PC-3 (cell line): ENCODE measurements around the gene MIB1. TPM values are rescaled to one million over a fixed set of nuclear protein-coding genes. Genes with fewer than 3 reads are reported as not detected.

Experiments
- ATAC-seq: fragments of 200-7000 bp; cut with Tn5 transposase; 2 replicates; pipeline ENCODE4 v1.9.1; 2020; ENCODE audit warnings: mild to moderate bottlenecking, moderate library complexity
- BruUV-seq: library from RNA; stranded (reverse); fragments of 400-500 nt; replicated peaks from 2 replicates; lab custom pipeline; 2021; lab: Mats Ljungman, UMichigan
- CTCF ChIA-PET: fragments of 300-600 bp; sonication (Branson Sonifier 250); formaldehyde crosslinking; loops from one replicate; lab custom pipeline; 2022; ENCODE audit warnings: antibody characterized with exemption; lab: Charles Lee
- POLR2A ChIA-PET: fragments of 300-600 bp; sonication (Branson Sonifier 250); formaldehyde crosslinking; loops from one replicate; lab custom pipeline; 2022; ENCODE audit warnings: antibody characterized with exemption; ENCODE audit not compliant: unreplicated experiment; lab: Charles Lee
- DNase-seq: peaks from one replicate; pipeline ENCODE4 v3.0.0-alpha.2; 2015
- H2AFZ ChIP-seq: fragments of 300-600 bp; sonication (generic); 2 replicates; pipeline ENCODE4 v1.6.0; 2016; ENCODE audit warnings: antibody characterized with exemption, low read length
- H3F3A ChIP-seq: fragments of 300-600 bp; sonication (generic); one replicate; pipeline ENCODE4 v1.6.0; 2017; ENCODE audit warnings: antibody characterized with exemption, low read length, control low read depth, mild to moderate bottlenecking; ENCODE audit not compliant: unreplicated experiment
- H3K27ac ChIP-seq: fragments of 300-600 bp; sonication (generic); 2 replicates; pipeline ENCODE4 v1.5.1; 2016; ENCODE audit warnings: mild to moderate bottlenecking, low read length
- H3K27me3 ChIP-seq: fragments of 300-600 bp; sonication (generic); 2 replicates; pipeline ENCODE4 v1.6.1; 2016; ENCODE audit warnings: low read length, mixed read lengths
- H3K36me3 ChIP-seq: fragments of 300-600 bp; sonication (generic); 2 replicates; pipeline ENCODE4 v1.6.1; 2016; ENCODE audit warnings: low read depth, mixed run types, low read length, mixed read lengths
- H3K4me1 ChIP-seq: fragments of 300-600 bp; sonication (generic); 2 replicates; pipeline ENCODE4 v1.5.1; 2016; ENCODE audit warnings: low read length; ENCODE audit not compliant: insufficient read depth
- H3K4me2 ChIP-seq: fragments of 300-600 bp; sonication (generic); 2 replicates; pipeline ENCODE4 v1.6.0; 2016; ENCODE audit warnings: low read length
- H3K4me3 ChIP-seq: fragments of 300-600 bp; sonication (generic); 2 replicates; pipeline ENCODE4 v1.5.1; 2016; ENCODE audit warnings: mild to moderate bottlenecking, low read length, mixed read lengths
- H3K79me2 ChIP-seq: fragments of 300-600 bp; sonication (generic); 2 replicates; pipeline ENCODE4 v1.6.1; 2017; ENCODE audit warnings: low read length, mixed read lengths
- H3K9ac ChIP-seq: fragments of 300-600 bp; sonication (generic); 2 replicates; pipeline ENCODE4 v1.6.0; 2016; ENCODE audit warnings: mild to moderate bottlenecking, low read length
- H3K9me2 ChIP-seq: fragments of 300-600 bp; sonication (generic); replicated peaks from 2 replicates; pipeline ENCODE4 v1.6.1; 2016; ENCODE audit warnings: mixed run types, low read length, mixed read lengths
- H3K9me3 ChIP-seq: fragments of 300-600 bp; sonication (generic); 2 replicates; pipeline ENCODE4 v1.6.1; 2016; ENCODE audit warnings: low read length, mixed read lengths
- H4K20me1 ChIP-seq: fragments of 300-600 bp; sonication (generic); 2 replicates; pipeline ENCODE4 v1.6.1; 2016; ENCODE audit warnings: low read length, mixed read lengths
- CTCF ChIP-seq: fragments of 300-600 bp; sonication (generic); conservative IDR thresholded peaks from 2 replicates; pipeline ENCODE4 v1.5.1; 2017; ENCODE audit warnings: antibody characterized with exemption, low read depth, mild to moderate bottlenecking, low read length
- EZH2 ChIP-seq: fragments of 300-600 bp; sonication (generic); IDR thresholded peaks from one replicate; pipeline ENCODE4 v1.6.1; 2017; ENCODE audit warnings: antibody characterized with exemption, mild to moderate bottlenecking, low read length; ENCODE audit not compliant: unreplicated experiment
- EZH2phosphoT487 ChIP-seq: fragments of 300-600 bp; sonication (generic); IDR thresholded peaks from 2 replicates; pipeline ENCODE4 v1.6.1; 2018; ENCODE audit warnings: mild to moderate bottlenecking, antibody characterized with exemption, low read length, borderline replicate concordance
- intact Hi-C: fragments of 100-400 bp; cut with micrococcal nuclease; formaldehyde crosslinking; loops from 2 replicates; pipeline ENCODE4 v1.9.0; 2023
- total RNA-seq: library from RNA; depleted of rRNA; stranded (reverse); fragments of >200 nt; gene quantifications from 2 replicates; pipeline ENCODE4 v1.2.3, GENCODE V29; 2014

MIB1 gene
- total RNA-seq, 1 experiment from 2014 or later = 25.1 TPM

DNA sequence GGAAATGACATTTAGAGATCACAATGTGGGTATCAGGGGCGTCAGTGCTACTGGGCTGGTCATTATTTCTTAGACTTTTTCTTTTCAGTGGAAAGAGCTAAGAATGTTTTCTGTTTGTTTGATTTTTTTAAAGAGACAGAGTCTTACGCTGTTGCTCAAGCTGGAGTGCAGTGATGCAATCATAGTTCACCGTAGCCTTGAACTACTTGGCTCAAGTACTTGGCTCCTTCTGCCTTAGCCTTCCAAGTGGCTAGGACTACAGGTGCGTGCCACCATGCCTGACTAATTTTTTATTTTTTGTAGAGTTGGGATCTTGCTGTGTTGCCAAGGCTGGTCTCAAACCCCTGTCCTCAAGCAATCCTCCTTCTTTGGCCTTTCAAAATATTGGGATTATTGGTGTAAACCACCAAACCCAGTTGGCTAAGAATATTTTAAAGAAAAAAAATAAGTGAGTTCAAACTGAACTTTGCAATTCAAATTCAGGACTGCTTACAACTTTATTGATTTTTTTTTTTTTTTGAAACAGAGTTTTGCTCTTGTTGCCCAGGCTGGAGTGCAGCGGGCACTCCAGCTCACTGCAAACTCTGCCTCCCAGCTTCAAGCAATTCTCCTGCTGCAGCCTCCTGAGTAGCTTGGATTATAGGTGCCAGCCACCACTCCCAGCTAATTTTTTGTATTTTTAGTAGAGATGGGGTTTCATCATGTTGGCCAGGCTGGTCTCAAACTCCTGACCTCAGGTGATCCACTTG is 154.2 kb downstream of the MIB1 start:
- intact Hi-C loops = loop anchor here (5.0 kb wide), 2 partner anchors 63 to 668 kb away; no protein-coding TSS in a partner anchor
- DNase-seq = no peak
- CTCF ChIA-PET = no interaction called here

GRCh38 chr18:21896732-21897336 is 156.2 kb downstream of the MIB1 start:
- H3K4me2 ChIP-seq = no peak overlapping the region
- H3K9me3 ChIP-seq = no peaks in the 10 kb centered on the region
- no peaks in the 10 kb centered on the region for H3K27me3 ChIP-seq
- H4K20me1 ChIP-seq = no peaks in the 10 kb centered on the region
- no peak overlapping the region for H3K9ac ChIP-seq
- ChIA-PET POLR2A (no interaction called here), CTCF (no interaction called here)
- no peaks in the 10 kb centered on the region for H3K4me1 ChIP-seq
- ATAC-seq (no peak), DNase-seq (no peak)
- H3F3A ChIP-seq = no peaks in the 10 kb centered on the region
- H3K79me2 ChIP-seq = no peaks in the 10 kb centered on the region
- 0 out of 2 replicates have a peak overlapping the region, but pooled peaks have one; percentile 85 for H2AFZ ChIP-seq
- BruUV-seq = no TSS peak
- H3K36me3 ChIP-seq = no peaks in the 10 kb centered on the region
- intact Hi-C loops = loop anchor here (5.0 kb wide), 2 partner anchors 60 to 665 kb away; no protein-coding TSS in a partner anchor
- H3K9me2 ChIP-seq = no peaks in the 10 kb centered on the region
- no peak overlapping the region for H3K4me3 ChIP-seq
- TF ChIP-seq CTCF (no peak), EZH2phosphoT487 (no peak), EZH2 (no peak)
- H3K27ac ChIP-seq = no peak overlapping the region

More for the DNA sequence above, 154.2 kb downstream of the MIB1 start:
- H2AFZ ChIP-seq = no peak overlapping the region
- H3K79me2 ChIP-seq = no peaks in the 10 kb centered on the region
- no peaks in the 10 kb centered on the region for H3K4me1 ChIP-seq
- no peaks in the 10 kb centered on the region for H4K20me1 ChIP-seq
- no peaks in the 10 kb centered on the region for H3K9me2 ChIP-seq
- no peak overlapping the region for H3K9ac ChIP-seq
- no peaks in the 10 kb centered on the region for H3K9me3 ChIP-seq
- no peak overlapping the region for H3K4me2 ChIP-seq
- no peaks in the 10 kb centered on the region for H3K36me3 ChIP-seq
- ATAC-seq = no peak
- H3K27me3 ChIP-seq = no peaks in the 10 kb centered on the region
- no TSS peak for BruUV-seq
- POLR2A ChIA-PET = interaction anchor here (0.7 kb wide), 1 partner anchor 224 kb away, joined by 4 read pairs; no protein-coding TSS in a partner anchor
- no peak overlapping the region for H3K27ac ChIP-seq
- H3K4me3 ChIP-seq = no peak overlapping the region
- H3F3A ChIP-seq = no peaks in the 10 kb centered on the region
- TF ChIP-seq CTCF (no peak), EZH2phosphoT487 (no peak)
